ENCODE data around the gene CNN2.

DNA sequence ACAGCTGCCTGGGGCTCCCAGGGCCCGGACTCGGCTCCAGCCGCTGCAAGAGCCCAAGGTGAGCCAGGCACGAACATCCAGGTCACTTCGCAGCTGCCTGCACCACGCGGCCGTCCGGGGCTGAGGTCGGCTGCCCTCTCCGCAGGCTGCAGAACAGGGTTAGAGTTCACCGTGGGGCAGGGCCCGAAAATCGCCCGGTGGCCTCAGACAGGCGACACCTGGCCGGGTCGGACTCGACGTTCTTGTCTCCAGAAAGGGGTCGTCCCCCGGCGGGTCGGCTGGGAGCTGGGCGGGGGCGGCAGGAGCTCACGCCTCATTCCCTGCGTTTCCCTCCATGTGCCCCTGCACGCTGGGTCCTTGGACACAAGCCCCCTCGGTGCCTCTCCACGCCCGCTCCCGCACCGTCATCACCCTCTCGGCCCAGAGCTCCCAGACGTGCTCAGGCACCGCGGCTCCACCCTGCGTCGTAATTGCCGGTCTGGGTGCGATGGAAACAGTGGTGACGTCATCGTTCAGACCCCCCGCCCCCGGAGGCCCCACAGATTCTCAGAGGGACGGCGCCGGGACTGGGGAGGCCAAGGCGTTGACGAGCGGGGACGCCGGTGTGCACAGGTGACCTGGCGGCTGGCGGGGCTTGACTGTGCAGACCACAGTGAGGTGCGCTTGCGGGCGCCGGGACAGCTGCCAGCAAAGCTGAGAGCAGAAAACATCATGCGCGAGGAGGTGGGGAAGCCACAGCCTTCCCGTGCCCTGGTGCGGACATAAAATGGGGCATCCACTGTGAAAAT is 30.2 kb upstream of the CNN2 start:
- TF ChIP-seq, protein P1, sequence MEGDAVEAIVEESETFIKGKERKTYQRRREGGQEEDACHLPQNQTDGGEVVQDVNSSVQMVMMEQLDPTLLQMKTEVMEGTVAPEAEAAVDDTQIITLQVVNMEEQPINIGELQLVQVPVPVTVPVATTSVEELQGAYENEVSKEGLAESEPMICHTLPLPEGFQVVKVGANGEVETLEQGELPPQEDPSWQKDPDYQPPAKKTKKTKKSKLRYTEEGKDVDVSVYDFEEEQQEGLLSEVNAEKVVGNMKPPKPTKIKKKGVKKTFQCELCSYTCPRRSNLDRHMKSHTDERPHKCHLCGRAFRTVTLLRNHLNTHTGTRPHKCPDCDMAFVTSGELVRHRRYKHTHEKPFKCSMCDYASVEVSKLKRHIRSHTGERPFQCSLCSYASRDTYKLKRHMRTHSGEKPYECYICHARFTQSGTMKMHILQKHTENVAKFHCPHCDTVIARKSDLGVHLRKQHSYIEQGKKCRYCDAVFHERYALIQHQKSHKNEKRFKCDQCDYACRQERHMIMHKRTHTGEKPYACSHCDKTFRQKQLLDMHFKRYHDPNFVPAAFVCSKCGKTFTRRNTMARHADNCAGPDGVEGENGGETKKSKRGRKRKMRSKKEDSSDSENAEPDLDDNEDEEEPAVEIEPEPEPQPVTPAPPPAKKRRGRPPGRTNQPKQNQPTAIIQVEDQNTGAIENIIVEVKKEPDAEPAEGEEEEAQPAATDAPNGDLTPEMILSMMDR (IDR thresholded peaks at IDR 0.05; ENCODE audit: poor library complexity, severe bottlenecking), result no peak
- TF ChIP-seq EP300 (conservative IDR thresholded peaks at IDR 0.05; ENCODE audit: poor library complexity, severe bottlenecking) (no peak), POLR2AphosphoS5 (IDR thresholded peaks at IDR 0.05) (no peak), EZH2 (IDR thresholded peaks at IDR 0.05; ENCODE audit: borderline replicate concordance, insufficient read depth, low read length, poor library complexity, severe bottlenecking) (no peak), RAD21 (conservative IDR thresholded peaks at IDR 0.05) (no peak), TAF1 (IDR thresholded peaks at IDR 0.05; ENCODE audit: low read depth) (no peak), SMC3 (conservative IDR thresholded peaks at IDR 0.05; ENCODE audit: poor library complexity) (no peak)
- TF ChIP-seq, protein P2, sequence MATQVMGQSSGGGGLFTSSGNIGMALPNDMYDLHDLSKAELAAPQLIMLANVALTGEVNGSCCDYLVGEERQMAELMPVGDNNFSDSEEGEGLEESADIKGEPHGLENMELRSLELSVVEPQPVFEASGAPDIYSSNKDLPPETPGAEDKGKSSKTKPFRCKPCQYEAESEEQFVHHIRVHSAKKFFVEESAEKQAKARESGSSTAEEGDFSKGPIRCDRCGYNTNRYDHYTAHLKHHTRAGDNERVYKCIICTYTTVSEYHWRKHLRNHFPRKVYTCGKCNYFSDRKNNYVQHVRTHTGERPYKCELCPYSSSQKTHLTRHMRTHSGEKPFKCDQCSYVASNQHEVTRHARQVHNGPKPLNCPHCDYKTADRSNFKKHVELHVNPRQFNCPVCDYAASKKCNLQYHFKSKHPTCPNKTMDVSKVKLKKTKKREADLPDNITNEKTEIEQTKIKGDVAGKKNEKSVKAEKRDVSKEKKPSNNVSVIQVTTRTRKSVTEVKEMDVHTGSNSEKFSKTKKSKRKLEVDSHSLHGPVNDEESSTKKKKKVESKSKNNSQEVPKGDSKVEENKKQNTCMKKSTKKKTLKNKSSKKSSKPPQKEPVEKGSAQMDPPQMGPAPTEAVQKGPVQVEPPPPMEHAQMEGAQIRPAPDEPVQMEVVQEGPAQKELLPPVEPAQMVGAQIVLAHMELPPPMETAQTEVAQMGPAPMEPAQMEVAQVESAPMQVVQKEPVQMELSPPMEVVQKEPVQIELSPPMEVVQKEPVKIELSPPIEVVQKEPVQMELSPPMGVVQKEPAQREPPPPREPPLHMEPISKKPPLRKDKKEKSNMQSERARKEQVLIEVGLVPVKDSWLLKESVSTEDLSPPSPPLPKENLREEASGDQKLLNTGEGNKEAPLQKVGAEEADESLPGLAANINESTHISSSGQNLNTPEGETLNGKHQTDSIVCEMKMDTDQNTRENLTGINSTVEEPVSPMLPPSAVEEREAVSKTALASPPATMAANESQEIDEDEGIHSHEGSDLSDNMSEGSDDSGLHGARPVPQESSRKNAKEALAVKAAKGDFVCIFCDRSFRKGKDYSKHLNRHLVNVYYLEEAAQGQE (IDR thresholded peaks at IDR 0.05; ENCODE audit: borderline replicate concordance), result no peak

All from neural cell (in vitro differentiated cells).